Measurements from ENCODE around the gene LRTM2. TPM values are rescaled to one million over a fixed set of nuclear protein-coding genes. Genes with fewer than 3 reads are reported as not detected.

LRTM2 gene
- total and polyA plus RNA-seq, 2 experiments from 2014 or later: not detected

DNA sequence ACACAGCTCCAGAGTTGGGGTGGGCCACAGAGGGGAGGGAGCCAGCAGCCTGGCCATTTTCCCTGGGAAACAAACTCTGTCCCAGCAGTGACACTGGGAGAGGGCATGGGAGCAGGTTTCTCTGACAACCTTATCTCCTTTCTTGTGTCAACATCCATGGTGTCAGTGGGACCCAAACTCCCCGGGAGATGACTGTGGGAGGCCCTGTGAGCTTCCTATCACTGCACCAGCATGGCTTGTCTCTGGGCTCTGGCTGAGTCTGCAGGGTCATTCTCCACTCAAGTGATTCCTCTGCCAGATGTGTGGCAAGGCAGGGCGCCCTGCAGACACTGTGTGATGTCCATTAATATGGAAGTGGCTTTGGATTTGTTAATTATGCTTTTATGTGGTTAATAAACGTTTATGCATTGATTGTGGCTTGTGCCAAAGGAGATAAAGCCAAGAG, 10.1 kb downstream of the LRTM2 start:
- no peaks in the 10 kb centered on the region for H3K36me3 ChIP-seq (ENCODE audit: low read depth)
- in situ Hi-C loops (cut with MboI): no loop called here
- no peaks in the 10 kb centered on the region for H3K4me1 ChIP-seq (ENCODE audit: insufficient read depth)
- no peaks in the 10 kb centered on the region for H4K20me1 ChIP-seq (ENCODE audit: insufficient read depth)
- TF ChIP-seq EZH2phosphoT487 (IDR thresholded peaks at IDR 0.05; ENCODE audit: insufficient read depth, low read depth) (no peak), EZH2 (IDR thresholded peaks at IDR 0.05; ENCODE audit: insufficient read depth, poor library complexity, severe bottlenecking) (no peak)
- H3K9ac ChIP-seq: no peak overlapping the region
- no peaks in the 10 kb centered on the region for H3F3A ChIP-seq (ENCODE audit: insufficient read depth)
- WGBS, 2 experiments (ENCODE audit: low coverage in 1 of 2, low lambda C conversion rate in 2 of 2, missing lambda C conversion rate in 2 of 2): 14 to 17% methylated on average over 3 of the region's 3 CpGs
- peaks cover 18% of the 10 kb centered on the region for H3K27me3 ChIP-seq (replicated peaks; ENCODE audit: insufficient read depth)
- no peak for DNase-seq
- H3K27ac ChIP-seq: no peak overlapping the region
- H2AFZ ChIP-seq: no peak overlapping the region
- H3K9me3 ChIP-seq (ENCODE audit: low read depth): no peaks in the 10 kb centered on the region
- no peak overlapping the region for H3K4me3 ChIP-seq
- no peak overlapping the region for H3K4me2 ChIP-seq (ENCODE audit: unreplicated experiment)
- no peaks in the 10 kb centered on the region for H3K9me2 ChIP-seq (ENCODE audit: insufficient read depth)
- no peaks in the 10 kb centered on the region for H3K79me2 ChIP-seq (ENCODE audit: insufficient read depth)

DNA sequence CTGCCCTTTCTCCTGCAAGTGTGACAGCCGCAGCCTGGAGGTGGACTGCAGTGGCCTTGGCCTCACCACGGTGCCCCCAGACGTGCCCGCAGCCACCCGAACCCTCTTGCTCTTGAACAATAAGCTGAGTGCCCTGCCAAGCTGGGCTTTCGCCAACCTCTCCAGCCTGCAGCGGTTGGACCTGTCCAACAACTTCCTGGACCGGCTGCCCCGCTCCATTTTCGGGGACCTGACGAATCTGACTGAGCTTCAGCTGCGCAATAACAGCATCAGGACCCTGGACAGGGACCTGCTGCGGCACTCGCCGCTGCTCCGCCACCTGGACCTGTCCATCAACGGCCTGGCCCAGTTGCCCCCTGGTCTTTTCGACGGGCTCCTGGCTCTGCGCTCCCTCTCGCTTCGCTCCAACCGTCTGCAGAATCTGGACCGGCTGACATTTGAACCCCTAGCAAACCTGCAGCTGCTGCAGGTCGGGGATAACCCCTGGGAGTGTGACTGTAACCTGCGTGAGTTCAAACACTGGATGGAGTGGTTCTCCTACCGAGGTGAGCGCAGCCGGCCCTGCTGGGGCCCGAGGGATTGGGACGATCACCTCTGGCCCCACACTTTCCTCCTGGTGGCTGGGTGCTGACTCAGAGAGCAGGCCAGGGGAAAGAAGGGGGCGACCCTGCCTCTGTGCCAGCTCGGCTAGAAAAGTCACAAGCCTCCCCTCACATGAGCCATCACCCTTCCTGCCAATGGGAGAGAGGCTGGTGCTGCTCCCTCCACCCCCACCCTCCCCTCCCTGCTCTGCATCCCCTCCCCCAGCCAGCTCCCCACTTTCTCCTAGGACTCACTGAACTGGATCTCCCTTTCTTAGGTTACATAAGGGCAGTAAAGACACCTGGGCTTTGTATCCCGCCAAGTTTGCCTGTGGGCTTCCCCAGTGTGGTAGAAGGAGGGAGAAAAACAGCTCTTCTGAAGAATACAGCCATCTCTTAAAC, 10.9 kb downstream of the LRTM2 start:
- H3K36me3 ChIP-seq (ENCODE audit: low read depth): no peaks in the 10 kb centered on the region
- 8 to 10% methylated on average over 32 to 34 of the region's 34 CpGs for WGBS, 2 experiments (ENCODE audit: low coverage in 1 of 2, low lambda C conversion rate in 2 of 2, missing lambda C conversion rate in 2 of 2)
- H3K9me3 ChIP-seq (ENCODE audit: low read depth): no peaks in the 10 kb centered on the region
- H3K79me2 ChIP-seq (ENCODE audit: insufficient read depth): no peaks in the 10 kb centered on the region
- no peak overlapping the region for H3K4me3 ChIP-seq
- no peaks in the 10 kb centered on the region for H4K20me1 ChIP-seq (ENCODE audit: insufficient read depth)
- H3K9me2 ChIP-seq (ENCODE audit: insufficient read depth): no peaks in the 10 kb centered on the region
- TF ChIP-seq EZH2phosphoT487 (IDR thresholded peaks at IDR 0.05; ENCODE audit: insufficient read depth, low read depth) (no peak), EZH2 (IDR thresholded peaks at IDR 0.05; ENCODE audit: insufficient read depth, poor library complexity, severe bottlenecking) (no peak)
- peak; percentile 71 for DNase-seq
- no peaks in the 10 kb centered on the region for H3K4me1 ChIP-seq (ENCODE audit: insufficient read depth)
- H3K9ac ChIP-seq: no peak overlapping the region
- in situ Hi-C loops (cut with MboI): no loop called here
- H2AFZ ChIP-seq: no peak overlapping the region
- peaks cover 18% of the 10 kb centered on the region for H3K27me3 ChIP-seq (replicated peaks; ENCODE audit: insufficient read depth)
- no peak overlapping the region for H3K27ac ChIP-seq
- no peak overlapping the region for H3K4me2 ChIP-seq (ENCODE audit: unreplicated experiment)
- no peaks in the 10 kb centered on the region for H3F3A ChIP-seq (ENCODE audit: insufficient read depth)

DNA sequence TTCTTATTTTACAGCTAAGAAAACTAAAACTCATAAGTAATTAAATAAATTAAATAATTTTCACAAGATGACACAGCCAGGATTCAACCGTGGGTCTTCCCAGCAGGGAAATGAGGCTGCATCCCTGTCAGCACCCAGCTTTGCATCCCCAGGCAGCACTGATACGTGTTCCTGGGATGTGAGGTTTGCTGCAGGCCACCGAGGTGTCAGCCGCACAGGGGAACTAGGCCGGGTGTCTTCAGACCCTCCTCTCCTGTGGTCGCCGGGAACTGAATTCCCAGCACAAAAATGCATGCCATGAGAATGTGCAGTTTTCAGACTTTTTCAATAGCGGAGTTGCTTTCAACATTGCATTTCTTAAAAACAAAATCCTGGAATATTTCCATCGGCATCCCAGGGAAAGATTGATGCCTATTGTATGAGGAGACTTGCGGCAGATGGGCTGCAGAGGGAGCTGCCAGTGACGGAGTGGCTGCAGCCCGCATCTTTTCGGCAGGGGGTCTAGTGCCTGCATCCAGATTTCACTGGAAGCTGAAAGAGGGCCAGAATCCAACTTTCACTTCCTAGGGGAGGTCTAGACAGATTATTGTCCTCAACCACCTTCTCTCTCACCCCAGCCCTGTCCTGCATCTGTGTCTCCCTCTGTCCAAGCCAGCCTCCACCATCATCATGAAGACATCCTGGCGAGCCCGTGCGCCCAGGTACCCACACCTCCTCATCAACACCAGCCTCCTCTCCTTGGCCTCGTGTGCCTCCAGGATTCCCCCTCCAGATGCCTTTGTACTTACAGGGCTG, 12.6 kb downstream of the LRTM2 start:
- peaks cover 26% of the 10 kb centered on the region for H3K27me3 ChIP-seq (replicated peaks; ENCODE audit: insufficient read depth)

DNA sequence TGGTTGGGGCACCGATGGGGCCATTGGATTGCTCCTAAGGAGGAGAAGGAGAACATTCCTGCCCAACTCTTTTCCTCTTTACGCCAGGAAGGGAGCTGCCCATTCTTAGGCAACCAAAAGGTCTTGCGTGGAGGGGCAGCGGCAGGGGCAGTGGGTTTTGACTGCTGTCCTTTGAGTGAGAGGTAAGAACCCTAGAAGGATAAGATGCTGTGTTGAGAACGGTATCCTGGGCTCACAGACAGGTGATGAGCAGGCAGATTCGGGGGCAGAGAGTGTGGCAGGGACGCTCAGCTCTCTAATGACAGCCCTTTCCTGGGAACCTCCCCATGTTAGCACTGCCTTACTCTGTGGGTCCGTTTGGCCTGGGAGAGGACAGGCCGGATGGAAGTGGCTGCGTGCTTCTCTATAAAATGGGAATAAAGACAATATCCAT, 13.2 kb downstream of the LRTM2 start:
- H2AFZ ChIP-seq: no peak overlapping the region
- peaks cover 26% of the 10 kb centered on the region for H3K27me3 ChIP-seq (replicated peaks; ENCODE audit: insufficient read depth)
- no peak overlapping the region for H3K27ac ChIP-seq
- H3K4me3 ChIP-seq: no peak overlapping the region
- H3K4me2 ChIP-seq (ENCODE audit: unreplicated experiment): no peak overlapping the region
- no peak for DNase-seq
- no peaks in the 10 kb centered on the region for H4K20me1 ChIP-seq (ENCODE audit: insufficient read depth)
- H3K9ac ChIP-seq: no peak overlapping the region
- H3K79me2 ChIP-seq (ENCODE audit: insufficient read depth): no peaks in the 10 kb centered on the region
- in situ Hi-C loops (cut with MboI): no loop called here
- no peaks in the 10 kb centered on the region for H3F3A ChIP-seq (ENCODE audit: insufficient read depth)
- no peaks in the 10 kb centered on the region for H3K4me1 ChIP-seq (ENCODE audit: insufficient read depth)
- WGBS, 2 experiments (ENCODE audit: low coverage in 1 of 2, low lambda C conversion rate in 2 of 2, missing lambda C conversion rate in 2 of 2): 41 to 45% methylated on average over 10 of the region's 10 CpGs
- no peaks in the 10 kb centered on the region for H3K9me2 ChIP-seq (ENCODE audit: insufficient read depth)
- H3K36me3 ChIP-seq (ENCODE audit: low read depth): no peaks in the 10 kb centered on the region
- no peaks in the 10 kb centered on the region for H3K9me3 ChIP-seq (ENCODE audit: low read depth)
- TF ChIP-seq EZH2 (IDR thresholded peaks at IDR 0.05; ENCODE audit: insufficient read depth, poor library complexity, severe bottlenecking) (no peak), EZH2phosphoT487 (IDR thresholded peaks at IDR 0.05; ENCODE audit: insufficient read depth, low read depth) (no peak)

More for the DNA sequence above, 12.6 kb downstream of the LRTM2 start:
- H3K4me1 ChIP-seq (ENCODE audit: insufficient read depth): no peaks in the 10 kb centered on the region
- H2AFZ ChIP-seq: no peak overlapping the region
- H3K4me3 ChIP-seq: no peak overlapping the region
- H3K9me3 ChIP-seq (ENCODE audit: low read depth): no peaks in the 10 kb centered on the region
- in situ Hi-C loops (cut with MboI): no loop called here
- no peaks in the 10 kb centered on the region for H3F3A ChIP-seq (ENCODE audit: insufficient read depth)
- H3K4me2 ChIP-seq (ENCODE audit: unreplicated experiment): no peak overlapping the region
- H4K20me1 ChIP-seq (ENCODE audit: insufficient read depth): no peaks in the 10 kb centered on the region
- WGBS, 2 experiments (ENCODE audit: low coverage in 1 of 2, low lambda C conversion rate in 2 of 2, missing lambda C conversion rate in 2 of 2): 51 to 55% methylated on average over 17 of the region's 17 CpGs
- H3K9ac ChIP-seq: no peak overlapping the region
- no peaks in the 10 kb centered on the region for H3K9me2 ChIP-seq (ENCODE audit: insufficient read depth)
- no peak for DNase-seq
- H3K27ac ChIP-seq: no peak overlapping the region
- H3K79me2 ChIP-seq (ENCODE audit: insufficient read depth): no peaks in the 10 kb centered on the region
- no peaks in the 10 kb centered on the region for H3K36me3 ChIP-seq (ENCODE audit: low read depth)
- TF ChIP-seq EZH2 (IDR thresholded peaks at IDR 0.05; ENCODE audit: insufficient read depth, poor library complexity, severe bottlenecking) (no peak), EZH2phosphoT487 (IDR thresholded peaks at IDR 0.05; ENCODE audit: insufficient read depth, low read depth) (no peak)
